HG03039 (cell line): ENCODE data around the gene ZFP92.
"Not testable (repeated sequence)": the region's sequence is repeated elsewhere in the genome, so short reads cannot be mapped to it uniquely, and the experiment has no call there.

ENCODE experiments used
- ATAC-seq: cut with Tn5 transposase; IDR thresholded peaks from one replicate; pipeline ENCODE4 v1.9.1; 2021; ENCODE audit warnings: mild to moderate bottlenecking, moderate library complexity; ENCODE audit not compliant: unreplicated experiment

Gene ZFP92

GRCh38 chrX:153384973-153385372 is 26.3 kb upstream of the ZFP92 start:
- ATAC-seq, result not testable (repeated sequence)

GRCh38 chrX:153386097-153386496 is 25.2 kb upstream of the ZFP92 start:
- ATAC-seq, result no peak

- ATAC-seq, result no peak
Observed at GRCh38 chrX:153387345-153387744, 23.9 kb upstream of the ZFP92 start.

- no peak for ATAC-seq
Observed at GRCh38 chrX:153387987-153388721, 23.1 kb upstream of the ZFP92 start.

- no peak for ATAC-seq
Observed at GRCh38 chrX:153388722-153389459, 22.4 kb upstream of the ZFP92 start.

GRCh38 chrX:153389460-153389768 is 21.9 kb upstream of the ZFP92 start:
- not testable (repeated sequence) for ATAC-seq

- no peak for ATAC-seq
Observed at GRCh38 chrX:153392642-153393321, 18.5 kb upstream of the ZFP92 start.

- ATAC-seq, result no peak
Observed at GRCh38 chrX:153394612-153395011, 16.7 kb upstream of the ZFP92 start.

- ATAC-seq, result no peak
Observed at GRCh38 chrX:153395613-153396319, 15.5 kb upstream of the ZFP92 start.

GRCh38 chrX:153396320-153397195 is 14.7 kb upstream of the ZFP92 start:
- no peak for ATAC-seq

- ATAC-seq, result no peak
Observed at GRCh38 chrX:153397256-153397960, 13.9 kb upstream of the ZFP92 start.

GRCh38 chrX:153398275-153398960 is 12.9 kb upstream of the ZFP92 start:
- no peak for ATAC-seq

- no peak for ATAC-seq
Observed at GRCh38 chrX:153400146-153401132, 10.8 kb upstream of the ZFP92 start.

GRCh38 chrX:153401133-153401764 is 10.0 kb upstream of the ZFP92 start, which contains the start of gene PNMA6E:
Gene PNMA6E (minus strand): TSS chrX:153401350. CDS start chrX:153398849, 2,501 bp downstream.
- no peak for ATAC-seq

GRCh38 chrX:153404333-153404732 is 6.9 kb upstream of the ZFP92 start:
- ATAC-seq, result not testable (repeated sequence)

GRCh38 chrX:153405426-153405825 is 5.8 kb upstream of the ZFP92 start:
- ATAC-seq, result no peak

- ATAC-seq, result no peak
Observed at GRCh38 chrX:153406011-153406410, 5.3 kb upstream of the ZFP92 start.
